KOPT-K1 (cell line): ENCODE measurements around the gene CD81.

ENCODE experiments used
- H3K27ac ChIP-seq: fragments of 200-600 bp; sonication (generic); 2 replicates; pipeline ENCODE4 v1.5.1; 2016; ENCODE audit warnings: antibody characterized with exemption, mild to moderate bottlenecking, low read depth, low read length; ENCODE audit not compliant: poor library complexity, severe bottlenecking
- H3K36me3 ChIP-seq: fragments of 200-600 bp; sonication (generic); 2 replicates; pipeline ENCODE4 v1.5.1; 2017; ENCODE audit warnings: antibody characterized with exemption, mild to moderate bottlenecking, low read length, moderate library complexity; ENCODE audit not compliant: insufficient read depth
- H3K9me3 ChIP-seq: fragments of 200-600 bp; sonication (generic); 2 replicates; pipeline ENCODE4 v1.5.1; 2017; ENCODE audit warnings: antibody characterized with exemption, low read length, mild to moderate bottlenecking; ENCODE audit not compliant: insufficient read depth, poor library complexity, severe bottlenecking

CD81 gene

DNA sequence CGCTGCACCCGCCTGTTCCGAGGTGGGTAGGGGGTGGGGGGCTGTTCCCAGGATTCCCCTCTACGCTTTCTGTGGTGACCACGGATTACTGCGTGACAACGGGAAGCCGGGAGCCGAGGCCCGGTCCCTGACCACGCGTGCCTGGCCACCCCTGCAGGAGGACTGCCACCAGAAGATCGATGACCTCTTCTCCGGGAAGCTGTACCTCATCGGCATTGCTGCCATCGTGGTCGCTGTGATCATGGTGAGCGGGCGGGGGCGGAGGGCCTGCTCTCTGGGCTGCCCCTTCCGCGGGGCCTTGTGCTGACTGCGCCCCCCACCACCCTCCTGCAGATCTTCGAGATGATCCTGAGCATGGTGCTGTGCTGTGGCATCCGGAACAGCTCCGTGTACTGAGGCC lies 19.4 kb downstream of the CD81 start:
- Histone ChIP-seq H3K27ac (no peak overlapping the region), H3K9me3 (no peaks in the 10 kb centered on the region), H3K36me3 (peaks cover 67% of the 10 kb centered on the region)

DNA sequence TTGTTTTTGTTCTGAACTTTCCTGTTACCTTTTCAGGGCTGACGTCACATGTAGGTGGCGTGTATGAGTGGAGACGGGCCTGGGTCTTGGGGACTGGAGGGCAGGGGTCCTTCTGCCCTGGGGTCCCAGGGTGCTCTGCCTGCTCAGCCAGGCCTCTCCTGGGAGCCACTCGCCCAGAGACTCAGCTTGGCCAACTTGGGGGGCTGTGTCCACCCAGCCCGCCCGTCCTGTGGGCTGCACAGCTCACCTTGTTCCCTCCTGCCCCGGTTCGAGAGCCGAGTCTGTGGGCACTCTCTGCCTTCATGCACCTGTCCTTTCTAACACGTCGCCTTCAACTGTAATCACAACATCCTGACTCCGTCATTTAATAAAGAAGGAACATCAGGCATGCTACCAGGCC lies 19.9 kb downstream of the CD81 start:
- H3K9me3 ChIP-seq, result no peaks in the 10 kb centered on the region
- peaks cover 61% of the 10 kb centered on the region for H3K36me3 ChIP-seq
- H3K27ac ChIP-seq, result no peak overlapping the region

DNA sequence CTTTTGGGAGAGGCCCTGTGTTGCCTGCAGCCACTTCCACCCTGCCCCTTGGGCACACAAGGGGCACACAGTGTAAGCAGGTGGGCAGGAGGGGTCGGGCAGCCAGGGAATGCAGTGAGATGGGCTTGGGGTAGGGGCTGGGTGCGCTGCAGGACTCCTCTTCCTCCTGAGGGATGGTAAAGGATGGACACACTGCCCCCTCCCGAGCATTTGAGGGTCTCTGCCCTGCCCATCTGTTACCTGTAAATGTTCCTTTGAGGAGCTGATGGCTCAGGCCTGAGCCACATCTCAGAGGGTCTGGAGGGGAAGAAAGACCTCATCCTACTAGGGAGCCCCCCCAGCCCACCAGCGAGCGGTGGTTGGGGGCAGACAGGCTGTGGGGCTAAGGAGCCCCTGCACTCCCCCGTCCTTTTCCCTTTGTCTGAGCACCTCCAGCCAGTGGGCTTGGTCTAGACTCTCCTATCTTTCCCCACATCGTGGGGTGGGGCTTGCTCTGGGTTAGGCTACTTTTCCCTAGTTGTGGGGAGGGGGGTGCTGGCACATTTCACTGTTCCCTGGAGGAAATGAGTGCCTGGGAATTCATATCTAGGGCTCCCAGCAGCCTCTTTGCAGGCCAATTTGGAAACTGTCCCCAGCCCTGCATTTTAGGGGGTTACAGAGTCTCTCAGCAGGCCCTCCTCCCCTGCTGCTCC lies 21.7 kb downstream of the CD81 start:
- Histone ChIP-seq H3K36me3 (peaks cover 61% of the 10 kb centered on the region), H3K9me3 (no peaks in the 10 kb centered on the region), H3K27ac (peak overlapping the region; percentile 97)

- Histone ChIP-seq H3K9me3 (no peaks in the 10 kb centered on the region), H3K36me3 (peaks cover 57% of the 10 kb centered on the region), H3K27ac (peak overlapping the region; percentile 97)
These were observed 22.5 kb downstream of the CD81 start for GRCh38 chr11:2399488-2400068.

- H3K27ac ChIP-seq, result peak within 1 kb of the TSS; percentile 97
- no peaks in the 10 kb centered on the region for H3K9me3 ChIP-seq
- peaks cover 51% of the 10 kb centered on the region for H3K36me3 ChIP-seq
These were observed 23.1 kb downstream of the CD81 start, which contains the start of gene TSSC4 for GRCh38 chr11:2400069-2400761. TSSC4 (plus strand) TSS chr11:2400750; CDS start chr11:2402634, 1,884 bp downstream.

GRCh38 chr11:2400762-2401435 lies 23.8 kb downstream of the CD81 start:
- Histone ChIP-seq H3K36me3 (peaks cover 44% of the 10 kb centered on the region), H3K27ac (peak overlapping the region; percentile 81), H3K9me3 (no peaks in the 10 kb centered on the region)

DNA sequence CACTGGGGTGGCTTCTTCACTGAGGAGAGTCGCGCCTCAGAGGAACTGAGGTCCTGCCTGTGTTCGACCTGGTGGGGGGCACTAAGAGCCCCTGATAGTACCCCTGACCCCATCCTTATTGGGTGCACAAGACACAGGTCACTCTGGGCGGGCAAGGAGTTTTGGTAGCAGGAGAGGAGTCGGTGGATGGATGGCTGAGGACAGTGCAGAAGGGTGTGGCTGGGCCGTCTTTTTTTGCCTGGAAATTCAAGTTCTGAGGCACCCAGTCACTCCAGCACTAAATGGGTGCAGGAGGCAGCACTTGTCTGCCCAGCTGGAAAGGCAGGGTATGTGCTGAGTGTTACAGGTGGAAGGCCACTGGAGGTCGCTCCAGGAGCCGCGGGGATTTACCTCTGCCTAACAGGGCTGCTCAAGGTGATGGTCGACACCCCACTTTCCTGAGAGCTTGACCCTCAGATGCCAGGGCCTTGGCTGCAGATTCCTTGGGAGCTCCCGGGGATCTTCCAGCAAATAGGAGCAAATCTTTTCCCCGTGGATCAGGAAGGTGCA lies 24.4 kb downstream of the CD81 start:
- Histone ChIP-seq H3K36me3 (peaks cover 38% of the 10 kb centered on the region), H3K27ac (peak overlapping the region; percentile 81), H3K9me3 (no peaks in the 10 kb centered on the region)

GRCh38 chr11:2402106-2402505 lies 25.0 kb downstream of the CD81 start:
- Histone ChIP-seq H3K27ac (no peak overlapping the region), H3K9me3 (no peaks in the 10 kb centered on the region), H3K36me3 (peaks cover 32% of the 10 kb centered on the region)

- H3K27ac ChIP-seq, result no peak overlapping the region
- no peaks in the 10 kb centered on the region for H3K9me3 ChIP-seq
- peaks cover 30% of the 10 kb centered on the region for H3K36me3 ChIP-seq
These were observed 26.0 kb downstream of the CD81 start for GRCh38 chr11:2402890-2403645.

- no peaks in the 10 kb centered on the region for H3K9me3 ChIP-seq
- peaks cover 22% of the 10 kb centered on the region for H3K36me3 ChIP-seq
- H3K27ac ChIP-seq, result no peak overlapping the region
These were observed 27.7 kb downstream of the CD81 start for GRCh38 chr11:2404735-2405196.

DNA sequence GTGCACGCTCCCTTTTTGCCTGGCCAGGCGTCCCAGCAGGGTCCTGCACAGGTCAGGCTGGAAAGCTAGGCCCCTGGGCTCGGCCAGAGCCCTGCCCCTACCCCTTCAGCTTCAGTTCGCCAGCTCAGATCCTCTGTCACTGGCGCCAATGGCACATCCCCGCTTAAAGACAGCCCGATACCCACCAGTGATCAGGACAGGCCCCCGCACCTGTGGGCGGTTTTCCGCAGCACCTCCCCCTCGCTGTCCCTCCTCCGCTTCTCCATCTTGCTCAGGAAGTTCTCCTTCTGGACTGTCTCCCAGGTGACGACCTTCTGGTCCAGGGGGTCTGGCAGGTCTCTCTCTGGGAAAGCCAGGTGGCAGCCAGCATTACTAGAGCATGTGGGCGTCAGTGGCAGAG lies 29.3 kb downstream of the CD81 start:
- peaks cover 22% of the 10 kb centered on the region for H3K36me3 ChIP-seq
- H3K27ac ChIP-seq, result no peak overlapping the region
- no peaks in the 10 kb centered on the region for H3K9me3 ChIP-seq

DNA sequence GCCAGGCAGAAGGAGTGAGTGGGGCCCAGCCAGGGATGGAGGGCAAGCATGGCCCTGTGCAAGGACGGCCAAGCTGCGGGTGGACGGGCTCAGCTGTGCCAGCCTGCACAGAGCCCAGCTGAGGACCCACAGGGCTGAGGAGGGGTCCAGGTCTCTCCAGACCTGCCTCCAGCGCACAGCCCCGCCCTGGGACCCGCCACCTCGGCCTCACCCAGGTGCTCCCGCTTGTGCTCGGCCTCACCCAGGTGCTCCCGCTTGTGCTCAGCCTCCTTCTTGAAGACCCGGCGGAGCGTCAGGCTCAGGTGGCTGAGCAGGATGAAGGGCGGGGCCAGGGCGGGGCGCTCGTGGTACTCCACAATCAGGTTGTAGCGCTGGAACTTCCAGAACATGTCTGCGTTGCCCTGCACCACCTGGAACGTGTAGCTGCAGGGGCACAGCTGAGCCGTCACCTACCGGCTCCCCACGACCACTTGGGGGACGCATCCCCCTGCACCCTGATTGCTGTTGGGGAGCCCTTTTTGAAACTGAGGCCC lies 29.8 kb downstream of the CD81 start:
- peaks cover 22% of the 10 kb centered on the region for H3K36me3 ChIP-seq
- no peaks in the 10 kb centered on the region for H3K9me3 ChIP-seq
- H3K27ac ChIP-seq, result no peak overlapping the region

GRCh38 chr11:2408671-2409070 lies 31.6 kb downstream of the CD81 start:
- Histone ChIP-seq H3K36me3 (peaks cover 6% of the 10 kb centered on the region), H3K9me3 (no peaks in the 10 kb centered on the region), H3K27ac (no peak overlapping the region)

GRCh38 chr11:2409126-2409525 lies 32.0 kb downstream of the CD81 start:
- Histone ChIP-seq H3K36me3 (peaks cover 1% of the 10 kb centered on the region; the same call in 1 of the 2 replicates), H3K27ac (no peak overlapping the region), H3K9me3 (no peaks in the 10 kb centered on the region)
